ENCODE results near the gene ZNF148.

DNA sequence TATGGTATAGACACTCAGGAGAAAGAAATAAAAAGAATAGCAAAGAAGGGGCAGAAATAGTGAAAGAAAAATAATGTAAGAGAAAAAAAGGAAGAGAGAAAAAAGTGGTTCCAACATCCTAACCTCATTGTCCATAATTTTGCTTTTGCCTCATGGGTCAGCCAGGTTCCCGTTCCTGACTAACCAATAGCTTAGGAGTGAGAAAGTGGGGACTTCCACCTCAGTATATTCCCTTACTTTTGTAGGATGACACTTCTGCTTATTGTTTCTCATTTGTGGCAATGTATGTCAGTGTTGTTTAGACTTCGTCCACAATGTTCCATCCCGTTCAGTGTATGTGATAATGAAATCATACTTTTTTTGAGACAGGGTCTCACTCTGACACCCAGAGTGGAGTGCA is 153.3 kb downstream of the ZNF148 start:
- TF ChIP-seq ZBTB8A (tag by site-specific recombination; IDR thresholded peaks at IDR 0.05), result no peak
- TF ChIP-seq, protein P1, sequence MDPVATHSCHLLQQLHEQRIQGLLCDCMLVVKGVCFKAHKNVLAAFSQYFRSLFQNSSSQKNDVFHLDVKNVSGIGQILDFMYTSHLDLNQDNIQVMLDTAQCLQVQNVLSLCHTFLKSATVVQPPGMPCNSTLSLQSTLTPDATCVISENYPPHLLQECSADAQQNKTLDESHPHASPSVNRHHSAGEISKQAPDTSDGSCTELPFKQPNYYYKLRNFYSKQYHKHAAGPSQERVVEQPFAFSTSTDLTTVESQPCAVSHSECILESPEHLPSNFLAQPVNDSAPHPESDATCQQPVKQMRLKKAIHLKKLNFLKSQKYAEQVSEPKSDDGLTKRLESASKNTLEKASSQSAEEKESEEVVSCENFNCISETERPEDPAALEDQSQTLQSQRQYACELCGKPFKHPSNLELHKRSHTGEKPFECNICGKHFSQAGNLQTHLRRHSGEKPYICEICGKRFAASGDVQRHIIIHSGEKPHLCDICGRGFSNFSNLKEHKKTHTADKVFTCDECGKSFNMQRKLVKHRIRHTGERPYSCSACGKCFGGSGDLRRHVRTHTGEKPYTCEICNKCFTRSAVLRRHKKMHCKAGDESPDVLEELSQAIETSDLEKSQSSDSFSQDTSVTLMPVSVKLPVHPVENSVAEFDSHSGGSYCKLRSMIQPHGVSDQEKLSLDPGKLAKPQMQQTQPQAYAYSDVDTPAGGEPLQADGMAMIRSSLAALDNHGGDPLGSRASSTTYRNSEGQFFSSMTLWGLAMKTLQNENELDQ (tag by site-specific recombination; IDR thresholded peaks at IDR 0.05; ENCODE audit: low read depth), result no peak

Measured in HEK293 (cell line).